Measurements from ENCODE around the gene CD93.

CD93 gene

GRCh38 chr20:23083553-23084220, 2.4 kb downstream of the CD93 start:
- no peak for DNase-seq (ENCODE audit: low spot score)

DNA sequence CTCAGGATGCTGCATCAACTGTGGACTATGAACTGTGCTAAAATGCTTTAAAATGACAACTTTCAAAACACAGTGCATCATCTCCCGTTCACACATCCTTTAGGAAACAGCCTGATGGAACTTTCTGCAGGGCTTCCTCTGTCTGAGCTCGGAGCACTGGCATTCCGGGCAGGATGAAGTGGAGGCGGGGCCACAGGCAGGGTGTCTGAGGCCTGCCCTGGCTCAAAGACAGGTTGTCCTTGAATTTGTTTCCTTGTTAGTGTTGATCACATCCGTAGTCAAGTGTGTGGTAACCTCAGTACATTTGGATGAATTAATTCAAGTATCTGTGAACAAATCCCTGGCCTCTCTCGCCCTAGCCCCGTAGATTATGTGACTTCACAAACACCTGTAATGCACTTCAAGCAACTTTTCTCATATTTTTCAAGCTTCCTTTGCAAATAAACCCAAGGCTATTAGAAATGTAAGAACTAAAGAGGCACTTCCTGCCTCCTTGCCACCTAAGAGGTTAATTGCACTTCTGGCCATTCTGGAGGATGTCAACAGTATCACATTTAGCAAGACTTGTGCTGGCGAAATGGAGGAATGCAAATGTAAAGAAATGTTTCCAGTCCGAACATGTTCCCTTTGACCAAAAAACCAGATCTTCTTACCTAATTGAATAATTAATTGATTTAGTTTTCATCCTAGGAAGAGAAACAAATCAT, 3.1 kb downstream of the CD93 start:
- no peak for DNase-seq (ENCODE audit: low spot score)

DNA sequence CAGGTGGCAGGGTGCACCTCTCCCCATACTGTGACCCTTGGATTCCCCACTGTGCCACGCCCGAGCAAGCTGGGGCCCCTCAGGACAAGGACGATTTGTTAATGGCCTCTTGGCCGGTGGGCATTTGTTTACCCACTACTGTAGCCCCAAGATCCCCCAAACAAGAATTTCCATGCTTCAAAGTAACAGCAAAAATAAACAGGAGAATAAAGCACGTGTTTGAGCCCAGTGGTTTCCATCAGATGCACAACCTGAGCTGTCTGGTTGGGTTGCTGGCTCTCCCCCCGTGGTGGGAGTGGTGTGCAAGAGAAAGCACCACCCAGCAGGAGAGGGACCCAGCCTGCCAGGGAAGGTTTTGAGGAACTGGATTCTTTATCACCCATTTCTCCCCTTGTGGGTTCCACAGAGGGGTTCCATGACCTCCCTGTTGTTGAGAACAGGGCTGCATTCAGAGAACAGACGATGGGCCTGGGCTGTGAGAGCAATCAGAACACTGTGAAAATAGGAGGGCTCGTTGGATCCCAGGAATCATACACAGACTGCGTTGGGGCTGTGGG, 4.8 kb downstream of the CD93 start:
- DNase-seq (ENCODE audit: low spot score): no peak

DNA sequence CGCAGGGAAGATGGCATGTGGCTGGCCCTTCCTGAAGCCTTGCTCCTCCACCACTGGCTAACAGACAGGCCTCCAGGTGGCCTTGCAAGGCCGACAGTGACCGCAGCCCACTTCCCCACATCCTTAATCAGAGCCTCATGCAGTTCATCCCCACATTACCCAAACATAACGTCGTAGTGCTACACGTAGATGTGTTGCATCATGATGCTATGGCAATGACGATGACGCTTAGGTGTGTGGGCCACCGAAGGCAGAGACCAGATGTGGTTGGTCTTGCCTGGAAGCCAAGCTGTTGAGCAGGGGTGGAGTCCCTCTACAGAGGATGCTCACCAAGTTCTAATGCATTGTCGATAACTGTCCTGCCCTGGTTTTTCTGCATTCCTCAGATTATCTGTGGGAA, 5.6 kb downstream of the CD93 start:
- DNase-seq (ENCODE audit: low spot score): no peak

GRCh38 chr20:23079926-23080325, 6.2 kb downstream of the CD93 start:
- no peak for DNase-seq (ENCODE audit: low spot score)

DNA sequence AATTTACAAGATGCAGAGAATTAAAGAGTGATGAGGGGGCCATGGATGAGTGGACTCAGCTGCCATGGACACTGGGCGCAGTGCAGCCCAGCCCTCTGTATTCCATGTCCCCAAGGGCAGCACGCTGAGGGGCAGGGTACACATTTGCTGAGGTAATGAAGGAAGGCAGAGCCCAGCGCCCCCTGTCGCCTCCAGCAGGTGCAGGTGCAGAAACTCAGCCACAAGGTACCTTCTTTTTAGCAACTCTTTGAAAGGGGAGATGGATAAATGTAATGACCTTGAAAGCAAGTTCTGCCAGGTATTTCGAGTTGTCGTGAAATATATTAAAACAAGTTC, 7.1 kb downstream of the CD93 start:
- DNase-seq (ENCODE audit: low spot score): no peak

DNA sequence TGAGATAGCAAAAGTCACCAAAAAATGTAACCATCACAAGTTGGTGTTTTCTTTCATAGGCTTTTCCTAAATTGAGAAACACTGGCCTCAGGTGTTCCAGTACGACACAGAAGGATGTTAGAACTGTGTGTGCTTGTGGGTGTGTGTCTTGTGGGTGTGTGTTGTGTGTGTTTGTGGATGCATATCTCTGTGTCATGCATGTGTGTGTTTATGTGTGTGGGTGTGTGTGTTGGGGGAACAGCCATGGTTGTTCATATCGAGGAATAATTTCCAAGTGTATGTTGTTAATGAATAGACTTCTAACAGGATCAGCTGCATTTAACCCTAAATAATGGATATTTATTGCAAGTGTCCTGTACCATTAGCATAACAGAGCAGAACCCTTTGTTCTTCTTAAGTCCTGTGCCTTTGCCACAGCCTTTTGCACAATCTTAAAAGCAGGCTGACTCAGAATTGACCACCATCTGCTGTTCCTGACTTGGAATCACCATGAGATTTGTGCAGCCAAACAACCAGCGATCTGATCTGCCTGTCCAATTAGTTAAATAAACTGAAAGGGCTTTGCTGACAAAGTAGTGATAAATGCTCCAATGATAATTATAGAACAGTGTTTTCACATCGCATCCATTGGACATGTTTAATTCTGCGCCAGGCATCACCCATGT, 7.6 kb downstream of the CD93 start:
- DNase-seq (ENCODE audit: low spot score): no peak

GRCh38 chr20:23077277-23077676, 8.8 kb downstream of the CD93 start:
- no peak for DNase-seq (ENCODE audit: low spot score)

GRCh38 chr20:23074052-23074451, 12.1 kb downstream of the CD93 start:
- DNase-seq (ENCODE audit: low spot score): no peak

GRCh38 chr20:23072892-23073586, 13.1 kb downstream of the CD93 start:
- DNase-seq (ENCODE audit: low spot score): no peak

GRCh38 chr20:23071996-23072395, 14.1 kb downstream of the CD93 start:
- DNase-seq (ENCODE audit: low spot score): no peak

DNA sequence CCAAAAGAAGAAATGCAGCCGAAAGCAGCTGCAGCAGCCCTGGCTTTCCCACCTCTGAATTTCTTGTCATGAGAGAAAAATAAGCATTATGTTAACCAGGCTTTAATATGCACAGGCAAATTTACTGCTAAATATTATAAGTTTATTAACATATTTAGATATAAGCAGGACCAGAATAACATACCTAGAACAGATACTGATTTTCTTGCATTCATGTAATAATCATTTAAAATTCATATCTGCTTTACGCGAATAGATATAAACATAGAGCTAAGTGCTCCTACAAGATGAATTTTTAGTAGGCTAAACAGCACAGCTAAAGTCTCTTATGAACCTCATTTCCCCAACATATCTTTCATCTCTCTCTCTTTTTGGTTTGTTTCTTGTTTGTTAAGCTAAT, 14.7 kb downstream of the CD93 start:
- DNase-seq (ENCODE audit: low spot score): no peak

GRCh38 chr20:23069108-23069507, 17.0 kb downstream of the CD93 start:
- DNase-seq (ENCODE audit: low spot score): no peak

GRCh38 chr20:23068283-23068682, 17.8 kb downstream of the CD93 start:
- DNase-seq (ENCODE audit: low spot score): no peak

DNA sequence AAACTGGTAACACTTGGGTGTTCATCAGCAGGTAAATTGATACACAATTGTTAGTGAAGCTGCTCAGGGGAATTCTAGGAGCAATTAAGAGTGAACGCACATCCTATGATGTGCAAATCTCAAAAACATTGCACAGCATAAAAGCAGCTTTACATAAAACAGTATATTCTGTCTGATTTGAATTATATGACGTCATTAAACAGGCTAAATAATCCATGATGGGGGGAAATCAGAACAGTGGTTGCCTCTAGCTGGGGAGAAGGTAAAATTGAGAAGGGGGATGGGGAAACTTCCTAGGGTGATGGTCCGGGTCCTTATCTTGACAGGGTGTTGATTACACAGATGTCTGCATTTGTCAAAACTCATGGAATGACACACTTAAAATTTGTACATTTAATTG, 19.4 kb downstream of the CD93 start:
- DNase-seq (ENCODE audit: low spot score): no peak

DNA sequence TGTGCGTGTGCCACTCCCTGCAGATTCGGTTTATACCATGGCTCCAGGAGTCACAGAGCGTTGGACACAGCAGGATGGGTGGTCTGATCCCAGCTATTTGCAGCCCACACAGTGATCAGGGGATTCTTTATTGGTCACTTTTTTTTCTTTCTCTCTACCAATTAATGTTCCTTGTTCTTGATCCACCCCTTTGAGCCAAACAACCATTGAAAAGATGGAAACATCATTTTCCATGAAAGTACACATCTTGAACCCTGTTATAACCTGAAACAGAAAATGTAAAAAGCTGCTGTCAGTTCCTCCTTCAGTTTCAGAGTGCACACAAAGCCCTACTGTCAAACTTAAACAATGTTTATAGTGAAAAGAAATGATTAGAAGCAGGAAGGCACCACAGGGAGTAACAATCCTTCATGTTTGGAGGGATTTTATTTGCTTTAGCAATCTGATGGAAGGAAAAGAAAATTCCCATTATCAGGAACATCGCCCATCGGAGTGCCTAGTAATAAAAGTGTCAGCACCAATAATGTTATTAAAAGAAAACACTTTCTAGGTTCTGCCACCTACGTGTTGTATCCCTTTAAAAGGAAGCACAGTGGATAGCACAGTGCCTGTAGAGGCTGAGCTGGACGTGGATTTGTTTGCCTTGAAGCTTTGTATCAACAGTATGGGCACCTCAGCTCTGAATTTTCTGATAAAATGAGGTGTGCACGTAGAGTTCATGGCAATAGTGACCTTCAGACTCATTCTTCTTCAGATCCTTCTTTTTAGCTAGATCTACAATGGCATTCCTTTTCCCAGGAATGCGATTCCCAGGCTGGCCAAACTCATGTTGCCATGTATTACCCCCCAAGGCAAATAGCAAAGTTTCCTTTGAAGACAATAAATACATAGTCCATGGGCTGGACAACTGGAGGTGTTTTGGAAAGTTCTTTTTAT, 20.6 kb downstream of the CD93 start:
- DNase-seq (ENCODE audit: low spot score): no peak

- DNase-seq (ENCODE audit: low spot score): no peak
Measured at GRCh38 chr20:23063581-23063980, 22.5 kb downstream of the CD93 start.

- DNase-seq (ENCODE audit: low spot score): no peak
Measured at GRCh38 chr20:23063168-23063567, 23.0 kb downstream of the CD93 start.

GRCh38 chr20:23062632-23063031, 23.5 kb downstream of the CD93 start:
- no peak for DNase-seq (ENCODE audit: low spot score)

DNA sequence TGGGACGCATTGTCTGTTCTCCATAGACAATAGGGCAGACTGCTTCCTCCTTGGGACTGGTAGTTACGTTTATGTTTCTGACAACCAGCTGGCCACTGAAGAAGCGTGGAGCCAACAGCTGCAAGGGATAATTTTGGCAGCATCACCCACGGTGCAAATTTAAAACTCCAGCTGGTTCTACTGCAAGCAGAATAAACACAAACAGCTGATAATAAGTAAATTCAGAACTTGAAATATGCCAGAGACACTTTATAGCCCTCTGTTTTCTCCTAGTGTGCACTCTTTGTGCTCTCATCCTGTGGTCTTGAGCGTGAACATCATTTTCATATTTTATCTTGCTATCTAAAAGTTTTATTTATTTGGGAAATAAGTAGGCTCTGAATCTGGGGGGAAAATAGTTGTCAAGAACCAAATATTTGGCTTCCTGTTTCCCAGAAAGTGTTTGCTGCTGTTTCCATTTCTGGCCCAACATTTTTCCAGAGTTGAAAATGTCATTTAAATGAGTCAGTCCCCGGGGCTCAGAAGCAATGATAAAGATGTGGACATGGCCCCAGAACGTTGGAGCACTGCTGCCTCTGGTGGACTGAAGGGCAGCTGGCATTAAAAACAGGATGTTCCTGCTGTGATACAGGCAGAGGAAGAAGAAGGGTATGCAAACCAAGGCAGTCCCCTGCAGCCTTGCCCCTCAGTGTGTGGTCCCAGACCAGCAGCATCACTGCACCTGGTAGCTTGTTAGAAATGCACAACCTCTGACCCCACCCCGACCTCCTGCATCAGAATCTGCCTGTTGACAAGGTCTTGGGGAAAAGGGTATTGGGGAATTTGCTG, 24.2 kb downstream of the CD93 start:
- no peak for DNase-seq (ENCODE audit: low spot score)
